ENCODE data around the gene ZNF14.

DNA sequence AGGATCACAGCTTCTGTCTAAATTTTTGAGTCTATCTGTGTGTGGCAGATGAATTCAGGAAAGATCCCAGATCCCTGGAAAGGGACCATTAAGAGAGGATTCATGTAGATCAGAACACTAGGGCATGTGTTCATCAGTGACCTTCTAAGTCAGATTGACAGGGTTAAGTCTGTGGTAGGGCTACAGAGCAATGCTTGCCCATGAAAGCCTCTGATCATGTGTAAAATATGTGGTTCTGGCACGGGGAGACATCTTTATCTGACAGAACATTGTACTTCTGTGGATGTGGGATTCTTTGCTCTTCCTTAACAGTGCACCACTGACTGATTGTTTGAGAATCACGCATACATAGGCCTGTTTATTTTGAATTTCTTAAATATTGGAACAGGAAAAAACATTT, 45.8 kb upstream of the ZNF14 start:
- TF ChIP-seq POLR2A (IDR thresholded peaks at IDR 0.05; ENCODE audit: low read depth, low read length) (no peak), EZH2 (IDR thresholded peaks at IDR 0.05; ENCODE audit: borderline replicate concordance, low read depth, low read length, severe bottlenecking) (no peak), POLR2AphosphoS5 (IDR thresholded peaks at IDR 0.05; ENCODE audit: insufficient read depth, low read depth, low read length) (no peak), MYC (IDR thresholded peaks at IDR 0.05; ENCODE audit: low read depth, low read length) (no peak)
- TF ChIP-seq, protein P1, sequence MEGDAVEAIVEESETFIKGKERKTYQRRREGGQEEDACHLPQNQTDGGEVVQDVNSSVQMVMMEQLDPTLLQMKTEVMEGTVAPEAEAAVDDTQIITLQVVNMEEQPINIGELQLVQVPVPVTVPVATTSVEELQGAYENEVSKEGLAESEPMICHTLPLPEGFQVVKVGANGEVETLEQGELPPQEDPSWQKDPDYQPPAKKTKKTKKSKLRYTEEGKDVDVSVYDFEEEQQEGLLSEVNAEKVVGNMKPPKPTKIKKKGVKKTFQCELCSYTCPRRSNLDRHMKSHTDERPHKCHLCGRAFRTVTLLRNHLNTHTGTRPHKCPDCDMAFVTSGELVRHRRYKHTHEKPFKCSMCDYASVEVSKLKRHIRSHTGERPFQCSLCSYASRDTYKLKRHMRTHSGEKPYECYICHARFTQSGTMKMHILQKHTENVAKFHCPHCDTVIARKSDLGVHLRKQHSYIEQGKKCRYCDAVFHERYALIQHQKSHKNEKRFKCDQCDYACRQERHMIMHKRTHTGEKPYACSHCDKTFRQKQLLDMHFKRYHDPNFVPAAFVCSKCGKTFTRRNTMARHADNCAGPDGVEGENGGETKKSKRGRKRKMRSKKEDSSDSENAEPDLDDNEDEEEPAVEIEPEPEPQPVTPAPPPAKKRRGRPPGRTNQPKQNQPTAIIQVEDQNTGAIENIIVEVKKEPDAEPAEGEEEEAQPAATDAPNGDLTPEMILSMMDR (IDR thresholded peaks at IDR 0.05; ENCODE audit: extremely low read depth in 1 of 2, insufficient read depth in 1 of 2, low read depth in 1 of 2, low read length in 2 of 2) = no peak
